ENCODE results near the gene BICRA. TPM values are rescaled to one million over a fixed set of nuclear protein-coding genes. Genes with fewer than 3 reads are reported as not detected.

BICRA gene
- total RNA-seq, 2 experiments from 2014 or later = 4.4 to 16.0 TPM

GRCh38 chr19:47694466-47695273, 85.7 kb downstream of the BICRA start:
- H3K4me2 ChIP-seq (ENCODE audit: low read length) = no peak overlapping the region
- no peaks in the 10 kb centered on the region for H3K79me2 ChIP-seq (ENCODE audit: insufficient read depth, low read depth, low read length)
- peaks cover 5% of the 10 kb centered on the region for H3K4me1 ChIP-seq (ENCODE audit: insufficient read depth, low read length, poor library complexity, severe bottlenecking)
- TF ChIP-seq CTCF (conservative IDR thresholded peaks at IDR 0.05; ENCODE audit: low read length) = no peak
- no peak for TF ChIP-seq EZH2phosphoT487 (IDR thresholded peaks at IDR 0.05; ENCODE audit: borderline replicate concordance, low read depth, low read length)
- DNase-seq (ENCODE audit: low spot score) = no peak
- H4K20me1 ChIP-seq (ENCODE audit: insufficient read depth, low read length) = no peaks in the 10 kb centered on the region; the same call in 1 of the 2 replicates
- intact Hi-C loops (cut with micrococcal nuclease; ENCODE audit: unreplicated experiment) = no loop called here
- POLR2A ChIA-PET = interaction anchor here (0.6 kb wide), 1 partner anchor 398 kb away, joined by 5 read pairs; no protein-coding TSS in a partner anchor
- H3K9me3 ChIP-seq (ENCODE audit: low read length) = no peaks in the 10 kb centered on the region
- no TSS peak for BruUV-seq (replicated peaks)
- no peak overlapping the region for H2AFZ ChIP-seq (ENCODE audit: low read length)
- H3K27ac ChIP-seq (ENCODE audit: low read depth, low read length, poor library complexity, severe bottlenecking) = no peak overlapping the region
- H3K9me2 ChIP-seq (ENCODE audit: insufficient read depth, low read length) = no peaks in the 10 kb centered on the region
- H3K36me3 ChIP-seq (ENCODE audit: insufficient read depth, low read length) = peaks cover 26% of the 10 kb centered on the region
- CTCF ChIA-PET (ENCODE audit: unreplicated experiment) = no interaction called here
- H3K4me3 ChIP-seq (ENCODE audit: low read depth, low read length, poor library complexity, severe bottlenecking) = no peak overlapping the region

- H2AFZ ChIP-seq (ENCODE audit: low read length) = no peak overlapping the region
- intact Hi-C loops (cut with micrococcal nuclease; ENCODE audit: unreplicated experiment) = no loop called here
- H3K4me2 ChIP-seq (ENCODE audit: low read length) = no peak overlapping the region
- H3K79me2 ChIP-seq (ENCODE audit: insufficient read depth, low read depth, low read length) = no peaks in the 10 kb centered on the region
- H3K9me2 ChIP-seq (ENCODE audit: insufficient read depth, low read length) = no peaks in the 10 kb centered on the region
- no peak overlapping the region for H3K4me3 ChIP-seq (ENCODE audit: low read depth, low read length, poor library complexity, severe bottlenecking)
- no peak for DNase-seq (ENCODE audit: low spot score)
- CTCF ChIA-PET (ENCODE audit: unreplicated experiment) = no interaction called here
- H3K27ac ChIP-seq (ENCODE audit: low read depth, low read length, poor library complexity, severe bottlenecking) = no peak overlapping the region
- TF ChIP-seq CTCF (conservative IDR thresholded peaks at IDR 0.05; ENCODE audit: low read length) (no peak), EZH2phosphoT487 (IDR thresholded peaks at IDR 0.05; ENCODE audit: borderline replicate concordance, low read depth, low read length) (no peak)
- no peaks in the 10 kb centered on the region; the same call in 1 of the 2 replicates for H4K20me1 ChIP-seq (ENCODE audit: insufficient read depth, low read length)
- BruUV-seq (replicated peaks) = no TSS peak
- peaks cover 5% of the 10 kb centered on the region for H3K4me1 ChIP-seq (ENCODE audit: insufficient read depth, low read length, poor library complexity, severe bottlenecking)
- H3K9me3 ChIP-seq (ENCODE audit: low read length) = no peaks in the 10 kb centered on the region
- peaks cover 29% of the 10 kb centered on the region for H3K36me3 ChIP-seq (ENCODE audit: insufficient read depth, low read length)
- POLR2A ChIA-PET = no interaction called here
These were observed 86.8 kb downstream of the BICRA start for GRCh38 chr19:47695533-47696262.
